GM23338 (cell line): Measurements from ENCODE around the gene CCDC54. TPM values are rescaled to one million over a fixed set of nuclear protein-coding genes. Genes with fewer than 3 reads are reported as not detected.

Experiments
- ATAC-seq: fragments of 200-7000 bp; cut with Tn5 transposase; 3 replicates; pipeline ENCODE4 v1.9.1; 2020
- DNase-seq: peaks from one replicate; pipeline ENCODE4 v3.0.0-alpha.2; 2015; ENCODE audit warnings: low spot score
- H2AFZ ChIP-seq: fragments of 200-600 bp; sonication (generic); 2 replicates; pipeline ENCODE4 v1.8.0; 2016; ENCODE audit warnings: antibody characterized with exemption, mild to moderate bottlenecking, moderate library complexity
- H3F3A ChIP-seq: fragments of 200-600 bp; sonication (generic); replicated peaks from 2 replicates; pipeline ENCODE4 v1.8.0; 2017; ENCODE audit warnings: antibody characterized with exemption, mixed run types, low read depth
- H3K27ac ChIP-seq: fragments of 200-600 bp; sonication (generic); 2 replicates; pipeline ENCODE4 v1.6.1; 2016; ENCODE audit warnings: low read depth
- H3K27me3 ChIP-seq: fragments of 200-600 bp; sonication (generic); 2 replicates; pipeline ENCODE4 v1.8.0; 2016; ENCODE audit warnings: mild to moderate bottlenecking, mixed run types, moderate library complexity; ENCODE audit not compliant: insufficient read depth
- H3K36me3 ChIP-seq: fragments of 200-600 bp; sonication (generic); 2 replicates; pipeline ENCODE4 v1.8.0; 2016; ENCODE audit warnings: mild to moderate bottlenecking; ENCODE audit not compliant: insufficient read depth
- H3K4me1 ChIP-seq: fragments of 200-600 bp; sonication (generic); 2 replicates; pipeline ENCODE4 v1.8.0; 2016; ENCODE audit warnings: mild to moderate bottlenecking, moderate library complexity; ENCODE audit not compliant: insufficient read depth
- H3K4me2 ChIP-seq: fragments of 200-600 bp; sonication (generic); 2 replicates; pipeline ENCODE4 v1.7.1; 2017; ENCODE audit warnings: mixed run types
- H3K4me3 ChIP-seq: fragments of 200-600 bp; sonication (generic); 2 replicates; pipeline ENCODE4 v1.6.1; 2016; ENCODE audit warnings: mixed run types
- H3K79me2 ChIP-seq: fragments of 200-600 bp; sonication (generic); replicated peaks from 2 replicates; pipeline ENCODE4 v1.8.0; 2017; ENCODE audit warnings: mild to moderate bottlenecking; ENCODE audit not compliant: insufficient read depth
- H3K9me2 ChIP-seq: fragments of 200-600 bp; sonication (generic); 2 replicates; pipeline ENCODE4 v1.8.0; 2017; ENCODE audit not compliant: insufficient read depth
- H4K20me1 ChIP-seq: fragments of 200-600 bp; sonication (generic); replicated peaks from 2 replicates; pipeline ENCODE4 v1.8.0; 2017; ENCODE audit warnings: mild to moderate bottlenecking; ENCODE audit not compliant: insufficient read depth
- H3K27ac Mint-ChIP-seq: 2 replicates; pipeline ENCODE4 v1.8.0; 2020; ENCODE audit warnings: inconsistent platforms, mild to moderate bottlenecking, moderate library complexity, mixed read lengths
- H3K27me3 Mint-ChIP-seq: 3 replicates; pipeline ENCODE4 v1.8.0; 2022; ENCODE audit warnings: low read depth, mild to moderate bottlenecking, moderate library complexity, mixed read lengths, inconsistent platforms; ENCODE audit not compliant: insufficient read depth, poor library complexity
- H3K36me3 Mint-ChIP-seq: 3 replicates; pipeline ENCODE4 v1.8.0; 2021; ENCODE audit warnings: low read depth, mild to moderate bottlenecking, inconsistent platforms, moderate library complexity, mixed read lengths
- H3K4me1 Mint-ChIP-seq: 3 replicates; pipeline ENCODE4 v1.8.0; 2020; ENCODE audit warnings: mild to moderate bottlenecking, inconsistent platforms, mixed read lengths
- H3K4me3 Mint-ChIP-seq: 3 replicates; pipeline ENCODE4 v1.8.0; 2021; ENCODE audit warnings: moderate library complexity, mild to moderate bottlenecking, inconsistent platforms, mixed read lengths
- H3K9me3 Mint-ChIP-seq: 3 replicates; pipeline ENCODE4 v1.8.0; 2020; ENCODE audit warnings: moderate library complexity, mild to moderate bottlenecking, inconsistent platforms, mixed read lengths
- ETS1 ChIP-seq: IDR thresholded peaks from 2 replicates; pipeline ENCODE4 v1.6.1; 2016; ENCODE audit warnings: antibody characterized with exemption
- EZH2 ChIP-seq: fragments of 200-600 bp; sonication (generic); IDR thresholded peaks from one replicate; pipeline ENCODE4 v1.8.0; 2017; ENCODE audit warnings: antibody characterized with exemption, mild to moderate bottlenecking, low read depth; ENCODE audit not compliant: unreplicated experiment
- EZH2phosphoT487 ChIP-seq: fragments of 200-600 bp; sonication (generic); IDR thresholded peaks from one replicate; pipeline ENCODE4 v1.8.1; 2018; ENCODE audit warnings: antibody characterized with exemption; ENCODE audit not compliant: unreplicated experiment
- NANOG ChIP-seq: IDR thresholded peaks from 2 replicates; pipeline ENCODE4 v1.6.1; 2016; ENCODE audit warnings: antibody characterized with exemption, borderline replicate concordance
- POLR2AphosphoS5 ChIP-seq: IDR thresholded peaks from 2 replicates; pipeline ENCODE4 v1.6.1; 2016; ENCODE audit warnings: antibody characterized with exemption, low read depth
- REST ChIP-seq: IDR thresholded peaks from one replicate; pipeline ENCODE4 v1.6.1; 2018; ENCODE audit warnings: antibody characterized with exemption; ENCODE audit not compliant: unreplicated experiment
- STAT1 ChIP-seq: IDR thresholded peaks from one replicate; pipeline ENCODE4 v1.6.1; 2016; ENCODE audit warnings: antibody characterized with exemption; ENCODE audit not compliant: unreplicated experiment
- polyA plus RNA-seq: library from polyadenylated mRNA; unstranded; fragments of >200 nt; fragmentation: Nextera tagmentation; extraction: Ambion mirVana; gene quantifications from 2 replicates; pipeline ENCODE4 v1.2.1, GENCODE V29; 2016
- total RNA-seq: library from RNA; depleted of rRNA; stranded (reverse); fragments of >200 nt; shearing (Covaris generic); gene quantifications from 2 replicates; pipeline ENCODE4 v1.2.3, GENCODE V29; 2014
- TF ChIP-seq, protein P1 (sequence below), 2 experiments: fragments of 200-600 bp in 1 of 2; sonication (generic) in 1 of 2; conservative IDR thresholded peaks; 2 replicates each; pipeline versions ENCODE4 v1.5.1 to v1.6.1; 2016 to 2017; ENCODE audit warnings: antibody characterized with exemption in 2 of 2, low read depth in 2 of 2, mild to moderate bottlenecking in 2 of 2, moderate library complexity in 1 of 2

Gene CCDC54
- total and polyA plus RNA-seq, 2 experiments from 2014 or later = not detected

GRCh38 chr3:107421170-107421792, 44.0 kb downstream of the CCDC54 start:
- Histone ChIP-seq H3K36me3 (no peaks in the 10 kb centered on the region), H3K4me3 (no peak overlapping the region), H2AFZ (no peak overlapping the region), H3K9me2 (no peaks in the 10 kb centered on the region), H4K20me1 (no peaks in the 10 kb centered on the region), H3K4me2 (no peak overlapping the region), H3K27me3 (no peaks in the 10 kb centered on the region), H3K4me1 (no peaks in the 10 kb centered on the region), H3K79me2 (no peaks in the 10 kb centered on the region), H3F3A (no peaks in the 10 kb centered on the region), H3K27ac (no peak overlapping the region)
- DNase-seq (peak; percentile 90), ATAC-seq (peak; percentile 80)
- Mint-ChIP-seq H3K27me3 (peaks cover 3% of the 10 kb centered on the region), H3K9me3 (no peaks in the 10 kb centered on the region), H3K36me3 (no peaks in the 10 kb centered on the region), H3K27ac (peak overlapping the region; percentile 33; the same call in 1 of the 2 replicates), H3K4me3 (no peak overlapping the region), H3K4me1 (peaks cover 2% of the 10 kb centered on the region; the same call in 2 of the 3 replicates)
- TF ChIP-seq ETS1 (no peak), NANOG (no peak), POLR2AphosphoS5 (no peak)
- TF ChIP-seq, protein P1, sequence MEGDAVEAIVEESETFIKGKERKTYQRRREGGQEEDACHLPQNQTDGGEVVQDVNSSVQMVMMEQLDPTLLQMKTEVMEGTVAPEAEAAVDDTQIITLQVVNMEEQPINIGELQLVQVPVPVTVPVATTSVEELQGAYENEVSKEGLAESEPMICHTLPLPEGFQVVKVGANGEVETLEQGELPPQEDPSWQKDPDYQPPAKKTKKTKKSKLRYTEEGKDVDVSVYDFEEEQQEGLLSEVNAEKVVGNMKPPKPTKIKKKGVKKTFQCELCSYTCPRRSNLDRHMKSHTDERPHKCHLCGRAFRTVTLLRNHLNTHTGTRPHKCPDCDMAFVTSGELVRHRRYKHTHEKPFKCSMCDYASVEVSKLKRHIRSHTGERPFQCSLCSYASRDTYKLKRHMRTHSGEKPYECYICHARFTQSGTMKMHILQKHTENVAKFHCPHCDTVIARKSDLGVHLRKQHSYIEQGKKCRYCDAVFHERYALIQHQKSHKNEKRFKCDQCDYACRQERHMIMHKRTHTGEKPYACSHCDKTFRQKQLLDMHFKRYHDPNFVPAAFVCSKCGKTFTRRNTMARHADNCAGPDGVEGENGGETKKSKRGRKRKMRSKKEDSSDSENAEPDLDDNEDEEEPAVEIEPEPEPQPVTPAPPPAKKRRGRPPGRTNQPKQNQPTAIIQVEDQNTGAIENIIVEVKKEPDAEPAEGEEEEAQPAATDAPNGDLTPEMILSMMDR (conservative IDR thresholded peaks at IDR 0.05; ENCODE audit: low read depth in 2 of 2) = peak; percentile 75 to 78

DNA sequence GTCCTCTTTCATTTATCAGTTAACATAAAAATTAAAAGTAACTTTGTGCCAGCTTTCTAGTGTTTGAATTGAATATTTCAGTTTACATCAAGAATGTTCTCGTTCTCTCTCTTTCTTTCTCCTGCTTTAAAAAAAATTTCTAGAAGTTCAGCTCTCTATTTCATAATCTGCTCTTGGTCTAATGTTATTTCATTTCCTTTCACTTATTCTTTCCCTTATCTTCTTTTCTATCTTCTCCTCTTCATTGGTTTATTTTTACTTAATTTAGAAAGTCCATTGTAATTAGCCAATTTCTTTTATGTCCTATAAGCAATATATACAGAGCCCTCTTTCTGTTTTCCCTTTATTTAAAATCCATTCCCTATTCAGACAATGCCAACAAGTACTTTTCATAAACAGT, 44.6 kb downstream of the CCDC54 start:
- no peak overlapping the region for H2AFZ ChIP-seq
- no peak for DNase-seq
- TF ChIP-seq REST (no peak), NANOG (no peak), STAT1 (no peak), EZH2 (no peak), POLR2AphosphoS5 (no peak), EZH2phosphoT487 (no peak), ETS1 (no peak)
- TF ChIP-seq, protein P1 (conservative IDR thresholded peaks at IDR 0.05; ENCODE audit: low read depth in 2 of 2) = no peak

More for the DNA sequence above, 44.6 kb downstream of the CCDC54 start:
- H3K79me2 ChIP-seq = no peaks in the 10 kb centered on the region
- no peak overlapping the region for H3K4me3 ChIP-seq
- no peaks in the 10 kb centered on the region for H3K27me3 ChIP-seq
- H3K27ac ChIP-seq = no peak overlapping the region
- H3K36me3 ChIP-seq = no peaks in the 10 kb centered on the region
- Mint-ChIP-seq H3K4me3 (no peak overlapping the region), H3K4me1 (peaks cover 2% of the 10 kb centered on the region; the same call in 2 of the 3 replicates), H3K36me3 (no peaks in the 10 kb centered on the region), H3K27ac (no peak overlapping the region), H3K9me3 (no peaks in the 10 kb centered on the region), H3K27me3 (peaks cover 3% of the 10 kb centered on the region)
- no peaks in the 10 kb centered on the region for H4K20me1 ChIP-seq
- no peaks in the 10 kb centered on the region for H3K4me1 ChIP-seq
- no peaks in the 10 kb centered on the region for H3F3A ChIP-seq
- H3K9me2 ChIP-seq = no peaks in the 10 kb centered on the region
- no peak overlapping the region for H3K4me2 ChIP-seq
- no peak for ATAC-seq
